MM.1S (cell line): ENCODE measurements around the gene TPBG.

Source experiments
- DNase-seq: peaks from one replicate; pipeline ENCODE4 v3.0.0-alpha.2; 2015
- H2AFZ ChIP-seq: fragments of 300-600 bp; sonication (generic); 2 replicates; pipeline ENCODE4 v1.6.0; 2016; ENCODE audit warnings: antibody characterized with exemption, low read length
- H3F3A ChIP-seq: fragments of 300-600 bp; sonication (generic); 2 replicates; pipeline ENCODE4 v1.6.1; 2016; ENCODE audit warnings: mild to moderate bottlenecking, antibody characterized with exemption, low read length, moderate library complexity, mixed read lengths; ENCODE audit not compliant: insufficient read depth
- H3K27ac ChIP-seq: fragments of 300-600 bp; sonication (generic); 2 replicates; pipeline ENCODE4 v1.5.1; 2016; ENCODE audit warnings: mild to moderate bottlenecking, low read length
- H3K27me3 ChIP-seq: fragments of 300-600 bp; sonication (generic); replicated peaks from 2 replicates; pipeline ENCODE4 v1.6.0; 2016; ENCODE audit warnings: low read length; ENCODE audit not compliant: insufficient read depth
- H3K36me3 ChIP-seq: fragments of 300-600 bp; sonication (generic); replicated peaks from 2 replicates; pipeline ENCODE4 v1.6.1; 2016; ENCODE audit warnings: mild to moderate bottlenecking, low read length, mixed read lengths; ENCODE audit not compliant: insufficient read depth
- H3K4me1 ChIP-seq: fragments of 300-600 bp; sonication (generic); 2 replicates; pipeline ENCODE4 v1.6.1; 2016; ENCODE audit warnings: low read length, mixed read lengths
- H3K4me2 ChIP-seq: fragments of 300-600 bp; sonication (generic); 2 replicates; pipeline ENCODE4 v1.6.0; 2016; ENCODE audit warnings: low read depth, low read length
- H3K4me3 ChIP-seq: fragments of 300-600 bp; sonication (generic); 2 replicates; pipeline ENCODE4 v1.5.1; 2016; ENCODE audit warnings: low read length, mixed read lengths
- H3K79me2 ChIP-seq: fragments of 300-600 bp; sonication (generic); 2 replicates; pipeline ENCODE4 v1.6.1; 2016; ENCODE audit warnings: mixed run types, low read length, mixed read lengths
- H3K9ac ChIP-seq: fragments of 300-600 bp; sonication (generic); 2 replicates; pipeline ENCODE4 v1.6.1; 2016; ENCODE audit warnings: low read length, mixed read lengths
- H3K9me2 ChIP-seq: fragments of 300-600 bp; sonication (generic); replicated peaks from 2 replicates; pipeline ENCODE4 v1.6.1; 2016; ENCODE audit warnings: mild to moderate bottlenecking, low read length, mixed read lengths; ENCODE audit not compliant: insufficient read depth
- H3K9me3 ChIP-seq: fragments of 300-600 bp; sonication (generic); replicated peaks from 2 replicates; pipeline ENCODE4 v1.6.1; 2016; ENCODE audit warnings: mild to moderate bottlenecking, low read length, mixed read lengths; ENCODE audit not compliant: insufficient read depth
- H4K20me1 ChIP-seq: fragments of 300-600 bp; sonication (generic); 2 replicates; pipeline ENCODE4 v1.6.1; 2016; ENCODE audit warnings: mild to moderate bottlenecking, low read length, moderate library complexity, mixed read lengths; ENCODE audit not compliant: insufficient read depth
- CTCF ChIP-seq: fragments of 300-600 bp; sonication (generic); IDR thresholded peaks from 2 replicates; pipeline ENCODE4 v1.5.1; 2016; ENCODE audit warnings: antibody characterized with exemption, low read length, mixed read lengths
- EZH2 ChIP-seq: fragments of 300-600 bp; sonication (generic); optimal IDR thresholded peaks from 2 replicates; pipeline ENCODE3; 2017; ENCODE audit warnings: low read depth, mild to moderate bottlenecking, antibody characterized with exemption, low read length, mixed read lengths
- EZH2phosphoT487 ChIP-seq: fragments of 300-600 bp; sonication (generic); IDR thresholded peaks from 2 replicates; pipeline ENCODE4 v1.6.1; 2018; ENCODE audit warnings: antibody characterized with exemption, low read length

TPBG gene

GRCh38 chr6:82374516-82374915 is 10.9 kb downstream of the TPBG start:
- Histone ChIP-seq H3K9me2 (no peaks in the 10 kb centered on the region), H3K27ac (no peak overlapping the region), H4K20me1 (no peaks in the 10 kb centered on the region), H3F3A (no peaks in the 10 kb centered on the region), H3K4me2 (no peak overlapping the region), H3K27me3 (no peaks in the 10 kb centered on the region), H3K4me1 (no peaks in the 10 kb centered on the region), H3K9ac (no peak overlapping the region), H3K79me2 (no peaks in the 10 kb centered on the region), H3K9me3 (no peaks in the 10 kb centered on the region), H2AFZ (no peak overlapping the region), H3K36me3 (no peaks in the 10 kb centered on the region), H3K4me3 (no peak overlapping the region)
- TF ChIP-seq EZH2phosphoT487, result no peak
- no peak for TF ChIP-seq EZH2
- no peak for TF ChIP-seq CTCF
- no peak for DNase-seq

- no peak overlapping the region for H3K4me3 ChIP-seq
- H3K27me3 ChIP-seq, result no peaks in the 10 kb centered on the region
- no peak overlapping the region for H2AFZ ChIP-seq
- H3K79me2 ChIP-seq, result no peaks in the 10 kb centered on the region
- peaks cover 12% of the 10 kb centered on the region for H3K4me1 ChIP-seq
- no peak for DNase-seq
- no peak overlapping the region for H3K4me2 ChIP-seq
- H3K36me3 ChIP-seq, result no peaks in the 10 kb centered on the region
- no peak overlapping the region for H3K27ac ChIP-seq
- H3K9ac ChIP-seq, result no peak overlapping the region
- H4K20me1 ChIP-seq, result no peaks in the 10 kb centered on the region
- TF ChIP-seq EZH2phosphoT487 (no peak), CTCF (no peak), EZH2 (no peak)
- H3K9me3 ChIP-seq, result no peaks in the 10 kb centered on the region
- no peaks in the 10 kb centered on the region for H3K9me2 ChIP-seq
- H3F3A ChIP-seq, result peaks cover 9% of the 10 kb centered on the region; the same call in 1 of the 2 replicates
Observed at GRCh38 chr6:82376636-82377035, 13.0 kb downstream of the TPBG start.

GRCh38 chr6:82380566-82381185 is 17.1 kb downstream of the TPBG start:
- H3K4me1 ChIP-seq, result peaks cover 36% of the 10 kb centered on the region
- no peaks in the 10 kb centered on the region for H3K27me3 ChIP-seq
- H3K4me3 ChIP-seq, result no peak overlapping the region; the same call in 1 of the 2 replicates
- peaks cover 11% of the 10 kb centered on the region; the same call in 1 of the 2 replicates for H3F3A ChIP-seq
- peak overlapping the region; percentile 57 for H3K4me2 ChIP-seq
- H3K9me2 ChIP-seq, result no peaks in the 10 kb centered on the region
- no peaks in the 10 kb centered on the region for H3K79me2 ChIP-seq
- no peaks in the 10 kb centered on the region for H4K20me1 ChIP-seq
- no peaks in the 10 kb centered on the region for H3K9me3 ChIP-seq
- no peak overlapping the region for H3K9ac ChIP-seq
- H2AFZ ChIP-seq, result no peak overlapping the region
- no peak overlapping the region; the same call in 1 of the 2 replicates for H3K27ac ChIP-seq
- H3K36me3 ChIP-seq, result no peaks in the 10 kb centered on the region
- TF ChIP-seq EZH2phosphoT487 (no peak), CTCF (no peak), EZH2 (no peak)
- no peak for DNase-seq
